PC-9 (cell line): ENCODE data around the gene CWH43. TPM values are rescaled to one million over a fixed set of nuclear protein-coding genes. Genes with fewer than 3 reads are reported as not detected.

Source experiments
- Bru-seq: library from RNA; stranded (reverse); fragments of 400-500 nt; gene quantifications from one replicate; lab custom pipeline; 2021; lab: Mats Ljungman, UMichigan
- BruChase-seq, 2 experiments: library from RNA; stranded (reverse); fragments of 400-500 nt; gene quantifications; one replicate each; lab custom pipeline; 2021; lab: Mats Ljungman, UMichigan
- BruUV-seq: library from RNA; stranded (reverse); fragments of 400-500 nt; replicated peaks from 2 replicates; lab custom pipeline; 2021; lab: Mats Ljungman, UMichigan
- CTCF ChIA-PET: fragments of 300-600 bp; sonication (Branson Sonifier 250); formaldehyde crosslinking; loops from one replicate; lab custom pipeline; 2022; ENCODE audit warnings: antibody characterized with exemption; lab: Charles Lee
- POLR2A ChIA-PET: fragments of 300-600 bp; sonication (Branson Sonifier 250); formaldehyde crosslinking; loops from one replicate; lab custom pipeline; 2022; ENCODE audit warnings: antibody characterized with exemption; ENCODE audit not compliant: unreplicated experiment; lab: Charles Lee
- DNase-seq, 2 experiments: peaks; one replicate each; pipeline versions ENCODE4 v3.0.0 to v3.0.0-alpha.2; 2015 to 2022; ENCODE audit warnings: mixed read lengths in 1 of 2
- H2AFZ ChIP-seq: fragments of 200-600 bp; sonication (generic); 2 replicates; pipeline ENCODE4 v1.8.1; 2017; ENCODE audit warnings: antibody characterized with exemption
- H3F3A ChIP-seq: fragments of 200-600 bp; sonication (generic); 2 replicates; pipeline ENCODE4 v1.8.1; 2017; ENCODE audit warnings: antibody characterized with exemption, mild to moderate bottlenecking, low read depth; ENCODE audit not compliant: insufficient read depth
- H3K27ac ChIP-seq: fragments of 200-600 bp; sonication (generic); 2 replicates; pipeline ENCODE4 v1.6.1; 2016; ENCODE audit warnings: mixed run types
- H3K27me3 ChIP-seq: fragments of 200-600 bp; sonication (generic); 2 replicates; pipeline ENCODE4 v1.6.1; 2016; ENCODE audit warnings: low read depth, mixed run types; ENCODE audit not compliant: insufficient read depth
- H3K36me3 ChIP-seq: fragments of 200-600 bp; sonication (generic); 2 replicates; pipeline ENCODE4 v1.6.1; 2016; ENCODE audit warnings: low read depth, mixed run types
- H3K4me1 ChIP-seq: fragments of 200-600 bp; sonication (generic); replicated peaks from 2 replicates; pipeline ENCODE4 v1.6.1; 2016; ENCODE audit warnings: mixed run types; ENCODE audit not compliant: insufficient read depth
- H3K4me2 ChIP-seq: fragments of 200-600 bp; sonication (generic); 2 replicates; pipeline ENCODE4 v1.6.1; 2017; ENCODE audit warnings: mixed run types
- H3K4me3 ChIP-seq: fragments of 200-600 bp; sonication (generic); 2 replicates; pipeline ENCODE4 v1.6.1; 2016; ENCODE audit warnings: mixed run types
- H3K79me2 ChIP-seq: fragments of 200-600 bp; sonication (generic); 2 replicates; pipeline ENCODE4 v1.6.1; 2017; ENCODE audit warnings: low read depth, mixed run types
- H3K9me2 ChIP-seq: fragments of 200-600 bp; sonication (generic); 2 replicates; pipeline ENCODE4 v1.8.1; 2017; ENCODE audit warnings: mild to moderate bottlenecking; ENCODE audit not compliant: insufficient read depth
- H3K9me3 ChIP-seq: fragments of 200-600 bp; sonication (generic); 2 replicates; pipeline ENCODE4 v1.8.1; 2016; ENCODE audit warnings: low read depth; ENCODE audit not compliant: insufficient read depth
- H4K20me1 ChIP-seq: fragments of 200-600 bp; sonication (generic); 2 replicates; pipeline ENCODE4 v1.8.1; 2017; ENCODE audit not compliant: insufficient read depth
- EZH2 ChIP-seq: fragments of 200-600 bp; sonication (generic); IDR thresholded peaks from 2 replicates; pipeline ENCODE4 v1.8.0; 2017; ENCODE audit warnings: antibody characterized with exemption, low read depth
- intact Hi-C: fragments of 100-400 bp; cut with micrococcal nuclease; formaldehyde crosslinking; loops from one replicate; pipeline ENCODE4 v1.10.0; 2022; ENCODE audit not compliant: unreplicated experiment
- long read RNA-seq: library from polyadenylated mRNA; stranded (forward); transcript quantifications from one replicate; pipeline ENCODE4 v2.0.0, GENCODE V29; 2022
- total RNA-seq: library from RNA; stranded (reverse); gene quantifications from 2 replicates; pipeline ENCODE4 v1.2.3, GENCODE V29; 2021
- TF ChIP-seq, protein P1 (sequence below): fragments of 200-600 bp; sonication (generic); conservative IDR thresholded peaks from 2 replicates; pipeline ENCODE4 v1.6.1; 2017; ENCODE audit warnings: mixed run types, antibody characterized with exemption, mild to moderate bottlenecking, moderate library complexity

The CWH43 gene
- total RNA-seq = not detected in 2 replicates
- Bru-seq, nascent RNA = not detected
- BruChase-seq, experiment 1, labeled RNA remaining after a 2-hour chase = not detected
- BruChase-seq, experiment 2, labeled RNA remaining after a 6-hour chase = not detected
- long read RNA-seq = 0 reads

- TF ChIP-seq, protein P1, sequence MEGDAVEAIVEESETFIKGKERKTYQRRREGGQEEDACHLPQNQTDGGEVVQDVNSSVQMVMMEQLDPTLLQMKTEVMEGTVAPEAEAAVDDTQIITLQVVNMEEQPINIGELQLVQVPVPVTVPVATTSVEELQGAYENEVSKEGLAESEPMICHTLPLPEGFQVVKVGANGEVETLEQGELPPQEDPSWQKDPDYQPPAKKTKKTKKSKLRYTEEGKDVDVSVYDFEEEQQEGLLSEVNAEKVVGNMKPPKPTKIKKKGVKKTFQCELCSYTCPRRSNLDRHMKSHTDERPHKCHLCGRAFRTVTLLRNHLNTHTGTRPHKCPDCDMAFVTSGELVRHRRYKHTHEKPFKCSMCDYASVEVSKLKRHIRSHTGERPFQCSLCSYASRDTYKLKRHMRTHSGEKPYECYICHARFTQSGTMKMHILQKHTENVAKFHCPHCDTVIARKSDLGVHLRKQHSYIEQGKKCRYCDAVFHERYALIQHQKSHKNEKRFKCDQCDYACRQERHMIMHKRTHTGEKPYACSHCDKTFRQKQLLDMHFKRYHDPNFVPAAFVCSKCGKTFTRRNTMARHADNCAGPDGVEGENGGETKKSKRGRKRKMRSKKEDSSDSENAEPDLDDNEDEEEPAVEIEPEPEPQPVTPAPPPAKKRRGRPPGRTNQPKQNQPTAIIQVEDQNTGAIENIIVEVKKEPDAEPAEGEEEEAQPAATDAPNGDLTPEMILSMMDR = no peak
- no peak for TF ChIP-seq EZH2
- Histone ChIP-seq H3K27me3 (peaks cover 8% of the 10 kb centered on the region; the same call in 1 of the 2 replicates), H3K36me3 (no peaks in the 10 kb centered on the region), H3K27ac (no peak within 1 kb of the TSS), H3K4me1 (no peaks in the 10 kb centered on the region), H3K9me3 (0 out of 2 replicates have a peak, but pooled peaks cover 4% of the 10 kb centered on the region), H3K79me2 (no peaks in the 10 kb centered on the region), H3K4me3 (no peak within 1 kb of the TSS), H3K4me2 (no peak within 1 kb of the TSS), H4K20me1 (no peaks in the 10 kb centered on the region), H3F3A (no peaks in the 10 kb centered on the region), H2AFZ (no peak within 1 kb of the TSS), H3K9me2 (no peaks in the 10 kb centered on the region)
- no peak for DNase-seq
- ChIA-PET POLR2A (no interaction called here), CTCF (interaction anchor here (0.5 kb wide), 1 partner anchor 29 kb away, joined by 3 read pairs; no protein-coding TSS in a partner anchor)
- BruUV-seq = no TSS peak
- intact Hi-C loops = no loop called here
Measured at GRCh38 chr4:48985976-48986653, at the start of gene CWH43. CWH43 (plus strand) TSS chr4:48986275; CDS start chr4:48986430, 155 bp downstream.

- Histone ChIP-seq H3K4me3 (no peak overlapping the region), H3K27ac (no peak overlapping the region), H3K9me2 (no peaks in the 10 kb centered on the region), H3K4me1 (peaks cover 14% of the 10 kb centered on the region), H2AFZ (no peak overlapping the region), H4K20me1 (no peaks in the 10 kb centered on the region), H3F3A (0 out of 2 replicates have a peak, but pooled peaks cover 11% of the 10 kb centered on the region), H3K79me2 (no peaks in the 10 kb centered on the region), H3K9me3 (0 out of 2 replicates have a peak, but pooled peaks cover 2% of the 10 kb centered on the region), H3K4me2 (no peak overlapping the region), H3K36me3 (no peaks in the 10 kb centered on the region), H3K27me3 (no peaks in the 10 kb centered on the region)
- ChIA-PET POLR2A (no interaction called here), CTCF (no interaction called here)
- DNase-seq = no peak
- intact Hi-C loops = no loop called here
- no TSS peak for BruUV-seq
- TF ChIP-seq EZH2 = no peak
- TF ChIP-seq, protein P1 = no peak
Measured at GRCh38 chr4:48937033-48937432, 49.0 kb upstream of the CWH43 start.

DNA sequence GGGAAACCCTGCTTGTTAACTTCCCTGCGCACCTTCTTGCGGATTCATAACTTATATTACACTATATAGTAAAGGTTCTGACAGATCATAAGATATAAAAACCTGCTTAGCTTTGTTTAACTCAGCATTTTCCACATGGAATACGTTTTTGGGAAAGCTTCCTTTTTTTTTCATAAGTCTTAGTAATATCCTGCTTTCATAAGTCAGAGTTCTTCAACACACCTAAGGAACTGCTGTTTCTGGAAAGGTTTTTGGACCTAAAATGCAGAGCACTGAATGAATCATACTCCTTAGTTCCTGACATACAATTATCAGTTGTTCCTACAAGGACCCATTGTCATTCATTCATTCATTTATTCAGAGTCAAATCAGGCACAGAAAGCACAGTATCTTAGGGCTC is 47.2 kb upstream of the CWH43 start:
- Histone ChIP-seq H4K20me1 (no peaks in the 10 kb centered on the region), H3K4me1 (peaks cover 14% of the 10 kb centered on the region), H3K9me3 (0 out of 2 replicates have a peak, but pooled peaks cover 2% of the 10 kb centered on the region), H3K79me2 (no peaks in the 10 kb centered on the region), H3K36me3 (no peaks in the 10 kb centered on the region), H3K9me2 (no peaks in the 10 kb centered on the region), H2AFZ (no peak overlapping the region), H3F3A (0 out of 2 replicates have a peak, but pooled peaks cover 11% of the 10 kb centered on the region), H3K4me3 (no peak overlapping the region), H3K27ac (no peak overlapping the region), H3K27me3 (no peaks in the 10 kb centered on the region), H3K4me2 (no peak overlapping the region)
- no peak for TF ChIP-seq EZH2
- BruUV-seq = no TSS peak
- POLR2A ChIA-PET = no interaction called here
- intact Hi-C loops = no loop called here
- no peak for DNase-seq
- CTCF ChIA-PET = no interaction called here
